CD14-positive monocyte (primary cell): ENCODE results near the gene DENND1A. TPM values are rescaled to one million over a fixed set of nuclear protein-coding genes. Genes with fewer than 3 reads are reported as not detected.

Source experiments
- DNase-seq, 3 donors: peaks; one replicate each; pipeline ENCODE4 v3.0.0-alpha.2; 2011 to 2022
- H2AFZ ChIP-seq: 2 replicates; pipeline ENCODE4 v1.6.0; 2012; ENCODE audit warnings: mild to moderate bottlenecking, low read depth, low read length, inconsistent platforms; ENCODE audit not compliant: insufficient read depth, poor library complexity, severe bottlenecking
- H3K27ac ChIP-seq, 2 donors: 1 replicate in 1 of 2; 2 replicates in 1 of 2; pipeline ENCODE4 v1.5.1; 2012 to 2013; ENCODE audit warnings: low read length in 2 of 2, control low read depth in 1 of 2, inconsistent platforms in 1 of 2, low read depth in 1 of 2, mild to moderate bottlenecking in 1 of 2
- H3K27me3 ChIP-seq, 2 donors: one replicate each; pipeline versions ENCODE4 v1.6.0 to v1.6.1; 2011 to 2013; ENCODE audit warnings: low read length in 2 of 2; ENCODE audit not compliant: control insufficient read depth in 2 of 2, insufficient read depth in 2 of 2
- H3K36me3 ChIP-seq, 2 donors: replicated peaks in 1 of 2; 1 replicate in 1 of 2; 2 replicates in 1 of 2; pipeline versions ENCODE4 v1.5.1 to v1.6.1; 2012 to 2013; ENCODE audit warnings: low read length in 2 of 2, control low read depth in 1 of 2, inconsistent platforms in 1 of 2, mild to moderate bottlenecking in 1 of 2; ENCODE audit not compliant: insufficient read depth in 2 of 2, control insufficient read depth in 1 of 2
- H3K4me1 ChIP-seq, 2 donors: 1 replicate in 1 of 2; 2 replicates in 1 of 2; pipeline versions ENCODE4 v1.5.1 to v1.6.1; 2012 to 2013; ENCODE audit warnings: low read length in 2 of 2, control low read depth in 1 of 2, inconsistent platforms in 1 of 2, mild to moderate bottlenecking in 1 of 2, moderate library complexity in 1 of 2; ENCODE audit not compliant: insufficient read depth in 2 of 2, control insufficient read depth in 1 of 2
- H3K4me2 ChIP-seq: replicated peaks from 2 replicates; pipeline ENCODE3; 2012; ENCODE audit warnings: low read length, moderate library complexity, mild to moderate bottlenecking; ENCODE audit not compliant: poor library complexity, severe bottlenecking; ENCODE audit errors: extremely low read depth
- H3K4me3 ChIP-seq, 3 experiments: fragments of 200-600 bp in 1 of 3; sonication (generic) in 1 of 3; replicated peaks in 1 of 3; 1 replicate in 2 of 3; 2 replicates in 1 of 3; pipeline ENCODE4 v1.5.1; 2011 to 2013; ENCODE audit warnings: low read length in 3 of 3, mild to moderate bottlenecking in 3 of 3, control low read depth in 2 of 3, low read depth in 2 of 3, inconsistent platforms in 1 of 3, moderate library complexity in 1 of 3
- H3K79me2 ChIP-seq: 2 replicates; pipeline ENCODE4 v1.6.0; 2012; ENCODE audit warnings: mild to moderate bottlenecking, control low read depth, inconsistent platforms, low read length, moderate library complexity; ENCODE audit not compliant: insufficient read depth
- H3K9ac ChIP-seq: 2 replicates; pipeline ENCODE4 v1.6.0; 2017; ENCODE audit warnings: low read length, mild to moderate bottlenecking; ENCODE audit not compliant: insufficient read depth, poor library complexity, severe bottlenecking
- H3K9me3 ChIP-seq, 2 donors: replicated peaks in 1 of 2; 1 replicate in 1 of 2; 2 replicates in 1 of 2; pipeline versions ENCODE4 v1.5.1 to v1.6.1; 2012 to 2013; ENCODE audit warnings: low read length in 2 of 2, control low read depth in 1 of 2; ENCODE audit not compliant: control insufficient read depth in 1 of 2, insufficient read depth in 1 of 2
- H4K20me1 ChIP-seq: 2 replicates; pipeline ENCODE4 v1.6.0; 2012; ENCODE audit warnings: mild to moderate bottlenecking, low read length, control low read depth, moderate library complexity; ENCODE audit not compliant: insufficient read depth
- H3K27ac Mint-ChIP-seq, 7 donors: one replicate each; pipeline ENCODE4 v1.8.0; 2020; ENCODE audit warnings: mild to moderate bottlenecking in 7 of 7, mixed read lengths in 7 of 7, moderate library complexity in 6 of 7, inconsistent platforms in 2 of 7
- H3K27me3 Mint-ChIP-seq, 3 donors: one replicate each; pipeline ENCODE4 v1.8.0; 2021 to 2022; ENCODE audit warnings: low read depth in 3 of 3, mild to moderate bottlenecking in 3 of 3, mixed read lengths in 3 of 3, moderate library complexity in 3 of 3, inconsistent platforms in 1 of 3
- H3K36me3 Mint-ChIP-seq, 2 donors: one replicate each; pipeline ENCODE4 v1.8.0; 2020; ENCODE audit warnings: mixed read lengths in 2 of 2, inconsistent platforms in 1 of 2, mild to moderate bottlenecking in 1 of 2
- H3K4me1 Mint-ChIP-seq: one replicate; pipeline ENCODE4 v1.8.0; 2020; ENCODE audit warnings: mild to moderate bottlenecking, mixed read lengths
- H3K4me3 Mint-ChIP-seq, 2 donors: one replicate each; pipeline ENCODE4 v1.8.0; 2020; ENCODE audit warnings: mild to moderate bottlenecking in 2 of 2, mixed read lengths in 2 of 2, moderate library complexity in 1 of 2
- H3K9me3 Mint-ChIP-seq, 7 donors: one replicate each; pipeline ENCODE4 v1.8.0; 2020 to 2022; ENCODE audit warnings: mixed read lengths in 7 of 7, mild to moderate bottlenecking in 6 of 7, moderate library complexity in 6 of 7, inconsistent platforms in 2 of 7
- CTCF ChIP-seq: fragments of 200-600 bp; IDR thresholded peaks from one replicate; pipeline ENCODE4 v1.8.0; 2022; ENCODE audit warnings: antibody characterized with exemption, mild to moderate bottlenecking
- WGBS: methylation state at CpG from one replicate; pipeline ENCODE4 v1.1.5; 2013; ENCODE audit warnings: missing lambda C conversion rate; ENCODE audit not compliant: insufficient coverage; 5-methylcytosine and 5-hydroxymethylcytosine counted together
- intact Hi-C, 2 donors: fragments of 100-400 bp; cut with micrococcal nuclease; formaldehyde crosslinking; loops; one replicate each; pipeline versions ENCODE4 v1.15.0 to v1.15.1; 2023
- polyA plus RNA-seq, 3 donors: library from polyadenylated mRNA; depleted of rRNA in 1 of 3; unstranded in 2 of 3; stranded (reverse) in 1 of 3; fragments of 300-500 nt in 2 of 3; fragments of >200 nt in 1 of 3; fragmentation: Illumina TruSeq in 2 of 3; gene quantifications; 1 replicate in 2 of 3; 2 replicates in 1 of 3; pipeline ENCODE4 v1.2.3, GENCODE V29; 2012 to 2021

Gene DENND1A
- polyA plus RNA-seq, 3 donors = 24.8 to 73.0 (median 29.4) TPM

GRCh38 chr9:123663529-123663928 lies 266.4 kb downstream of the DENND1A start:
- no CpG with 5 or more reads among the region's 1 CpG for WGBS
- no peak overlapping the region for H3K4me3 ChIP-seq
- H3K4me1 ChIP-seq = peaks cover 8% of the 10 kb centered on the region in 2 donors
- DNase-seq = no peak
- H3K27me3 ChIP-seq = no peaks in the 10 kb centered on the region
- peaks cover 29 to 81% of the 10 kb centered on the region in 2 donors for H3K36me3 ChIP-seq
- peaks cover 28% of the 10 kb centered on the region for H3K4me1 Mint-ChIP-seq
- H4K20me1 ChIP-seq = peaks cover 53% of the 10 kb centered on the region
- H3K9me3 ChIP-seq = peaks cover 0 to 12% of the 10 kb centered on the region in 2 donors
- H3K4me2 ChIP-seq = no peak overlapping the region
- H3K27me3 Mint-ChIP-seq = no peaks in the 10 kb centered on the region
- no peak overlapping the region for H3K4me3 Mint-ChIP-seq
- no peak for TF ChIP-seq CTCF
- H3K9ac ChIP-seq = no peak overlapping the region
- intact Hi-C loops = no loop called here
- H2AFZ ChIP-seq = no peak overlapping the region
- H3K36me3 Mint-ChIP-seq = peaks cover 60 to 78% of the 10 kb centered on the region in 2 donors
- peak overlapping the region in 1 of 7 donors; percentile 47 for H3K27ac Mint-ChIP-seq
- peaks cover 8 to 30% (median 20%) of the 10 kb centered on the region in 7 donors for H3K9me3 Mint-ChIP-seq
- no peak overlapping the region for H3K27ac ChIP-seq
- no peaks in the 10 kb centered on the region for H3K79me2 ChIP-seq

DNA sequence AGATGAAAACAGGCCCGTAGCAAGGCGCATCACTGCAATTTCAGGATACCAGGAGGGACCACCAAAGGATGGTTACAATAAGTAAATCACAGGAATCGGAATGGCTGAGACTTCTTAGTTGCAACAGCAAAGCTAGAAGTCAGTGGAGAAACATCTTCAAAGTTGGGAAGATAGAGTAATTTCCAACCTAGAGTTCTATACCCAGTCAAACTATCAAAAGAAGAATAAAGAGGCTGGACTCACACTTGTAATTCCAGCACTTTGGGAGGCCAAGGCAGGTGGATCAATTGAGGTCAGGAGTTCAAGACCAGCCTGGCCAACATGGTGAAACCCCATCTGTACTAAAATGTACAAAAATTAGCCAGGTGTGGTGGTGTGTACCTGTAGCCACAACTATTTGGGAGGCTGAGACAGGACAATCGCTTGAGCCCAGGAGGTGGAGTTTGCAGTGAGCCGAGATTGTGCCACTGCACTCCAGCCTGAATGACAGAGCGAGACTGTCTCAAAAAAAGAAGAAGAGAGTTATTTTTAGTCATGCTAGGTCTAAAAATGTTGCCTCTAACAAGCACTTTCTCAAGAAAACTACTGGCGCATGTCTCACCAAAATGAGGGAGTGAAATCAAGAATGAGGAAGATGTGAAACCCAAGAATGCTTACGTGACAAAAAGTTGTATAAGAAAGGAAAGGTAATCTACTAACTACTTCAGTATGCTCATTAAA lies 267.7 kb downstream of the DENND1A start:
- Histone ChIP-seq H2AFZ (no peak overlapping the region), H3K9ac (no peak overlapping the region), H3K4me1 (peaks cover 8% of the 10 kb centered on the region in 2 donors), H3K4me3 (no peak overlapping the region), H3K9me3 (peaks cover 0 to 12% of the 10 kb centered on the region in 2 donors), H4K20me1 (peaks cover 57% of the 10 kb centered on the region), H3K79me2 (no peaks in the 10 kb centered on the region), H3K4me2 (no peak overlapping the region), H3K27ac (no peak overlapping the region), H3K36me3 (peaks cover 23 to 78% of the 10 kb centered on the region in 2 donors), H3K27me3 (no peaks in the 10 kb centered on the region)
- Mint-ChIP-seq H3K4me1 (peaks cover 28% of the 10 kb centered on the region), H3K27me3 (no peaks in the 10 kb centered on the region), H3K27ac (peak overlapping the region in 3 of 7 donors; percentile 21 to 61 (median 45)), H3K36me3 (peaks cover 51 to 71% of the 10 kb centered on the region in 2 donors), H3K9me3 (peaks cover 3 to 26% (median 15%) of the 10 kb centered on the region in 7 donors), H3K4me3 (no peak overlapping the region)
- 70% methylated on average over 4 of the region's 8 CpGs for WGBS
- TF ChIP-seq CTCF = no peak
- intact Hi-C loops = no loop called here
- DNase-seq = peak; percentile 20 to 29 (median 23)
